Caco-2 (cell line): ENCODE measurements around the gene ZDHHC14. TPM values are rescaled to one million over a fixed set of nuclear protein-coding genes. Genes with fewer than 3 reads are reported as not detected.

Experiments used
- BruUV-seq: library from RNA; stranded (reverse); fragments of 400-500 nt; replicated peaks from 2 replicates; lab custom pipeline; 2021; lab: Mats Ljungman, UMichigan
- CTCF ChIA-PET: fragments of 300-600 bp; sonication (Branson Sonifier 250); formaldehyde crosslinking; loops from one replicate; lab custom pipeline; 2022; ENCODE audit warnings: antibody characterized with exemption; lab: Charles Lee
- POLR2A ChIA-PET: fragments of 300-600 bp; sonication (Branson Sonifier 250); formaldehyde crosslinking; loops from one replicate; lab custom pipeline; 2022; ENCODE audit warnings: antibody characterized with exemption; lab: Charles Lee
- DNase-seq, 2 experiments: peaks; one replicate each; pipeline versions ENCODE4 v3.0.0 to v3.0.0-alpha.2; 2020 to 2022
- H3K27me3 ChIP-seq: replicated peaks from 2 replicates; pipeline ENCODE4 v1.6.0; 2011; ENCODE audit warnings: low read length; ENCODE audit not compliant: control insufficient read depth, insufficient read depth
- H3K36me3 ChIP-seq: 2 replicates; pipeline ENCODE4 v1.5.1; 2011; ENCODE audit warnings: low read length; ENCODE audit not compliant: control insufficient read depth, insufficient read depth
- H3K4me1 ChIP-seq: fragments of 250-450 bp; sonication (Bioruptor Pico); 2 replicates; pipeline ENCODE4 v1.5.1; 2020; ENCODE audit warnings: mild to moderate bottlenecking
- H3K4me3 ChIP-seq: 2 replicates; pipeline ENCODE4 v1.5.1; 2011; ENCODE audit warnings: low read depth, mild to moderate bottlenecking, control low read depth, low read length
- H3K9me3 ChIP-seq: fragments of 250-450 bp; sonication (Bioruptor Pico); 2 replicates; pipeline ENCODE4 v1.5.1; 2020; ENCODE audit warnings: mild to moderate bottlenecking, moderate library complexity
- H3K27ac Mint-ChIP-seq: one replicate; pipeline ENCODE4 v1.8.0; 2022; ENCODE audit warnings: mixed read lengths; ENCODE audit not compliant: unreplicated experiment
- H3K27me3 Mint-ChIP-seq: one replicate; pipeline ENCODE4 v1.8.0; 2022; ENCODE audit warnings: mixed read lengths; ENCODE audit not compliant: insufficient read depth, unreplicated experiment
- H3K36me3 Mint-ChIP-seq: one replicate; pipeline ENCODE4 v1.8.0; 2022; ENCODE audit warnings: mild to moderate bottlenecking, mixed read lengths; ENCODE audit not compliant: insufficient read depth, unreplicated experiment
- H3K4me1 Mint-ChIP-seq: one replicate; pipeline ENCODE4 v1.8.0; 2022; ENCODE audit warnings: low read depth, mixed read lengths; ENCODE audit not compliant: unreplicated experiment
- H3K4me3 Mint-ChIP-seq: one replicate; pipeline ENCODE4 v1.8.0; 2022; ENCODE audit warnings: mild to moderate bottlenecking, moderate library complexity, mixed read lengths; ENCODE audit not compliant: unreplicated experiment
- H3K9me3 Mint-ChIP-seq: one replicate; pipeline ENCODE4 v1.8.0; 2022; ENCODE audit warnings: mixed read lengths; ENCODE audit not compliant: unreplicated experiment
- CTCF ChIP-seq, 2 experiments: fragments of 200-600 bp in 1 of 2; IDR thresholded peaks; 1 replicate in 1 of 2; 2 replicates in 1 of 2; pipeline versions ENCODE4 v1.5.1 to v1.8.0; 2011 to 2022; ENCODE audit warnings: antibody characterized with exemption in 1 of 2, control low read depth in 1 of 2, inconsistent platforms in 1 of 2, low read depth in 1 of 2, low read length in 1 of 2, mild to moderate bottlenecking in 1 of 2, moderate library complexity in 1 of 2; ENCODE audit not compliant: insufficient read depth in 1 of 2, severe bottlenecking in 1 of 2, unreplicated experiment in 1 of 2
- intact Hi-C: fragments of 100-400 bp; cut with micrococcal nuclease; formaldehyde crosslinking; loops from one replicate; pipeline ENCODE4 v1.10.0; 2022; ENCODE audit not compliant: unreplicated experiment
- total RNA-seq: library from RNA; stranded (reverse); gene quantifications from 2 replicates; pipeline ENCODE4 v1.2.3, GENCODE V29; 2022

Gene ZDHHC14
- total RNA-seq, 1 experiment from 2014 or later, result 22.1 TPM

- DNase-seq, result no peak
- Histone ChIP-seq H3K4me3 (no peak overlapping the region), H3K9me3 (no peaks in the 10 kb centered on the region), H3K4me1 (no peaks in the 10 kb centered on the region; the same call in 1 of the 2 replicates), H3K36me3 (no peaks in the 10 kb centered on the region), H3K27me3 (no peaks in the 10 kb centered on the region)
- Mint-ChIP-seq H3K27ac (no peak overlapping the region), H3K27me3 (no peaks in the 10 kb centered on the region), H3K4me1 (peaks cover 6% of the 10 kb centered on the region), H3K4me3 (no peak overlapping the region), H3K9me3 (no peaks in the 10 kb centered on the region), H3K36me3 (no peaks in the 10 kb centered on the region)
- ChIA-PET POLR2A (no interaction called here), CTCF (no interaction called here)
- intact Hi-C loops, result no loop called here
- no peak for TF ChIP-seq CTCF (IDR thresholded peaks at IDR 0.05; ENCODE audit: insufficient read depth in 1 of 2, low read depth in 1 of 2, low read length in 1 of 2, severe bottlenecking in 1 of 2, unreplicated experiment in 1 of 2)
- BruUV-seq, result no TSS peak
These were observed 90.2 kb downstream of the ZDHHC14 start for GRCh38 chr6:157471077-157471686.

- H3K9me3 Mint-ChIP-seq, result no peaks in the 10 kb centered on the region
- CTCF ChIA-PET, result no interaction called here
- no peaks in the 10 kb centered on the region for H3K27me3 Mint-ChIP-seq
- Histone ChIP-seq H3K9me3 (no peaks in the 10 kb centered on the region), H3K4me3 (no peak overlapping the region), H3K36me3 (no peaks in the 10 kb centered on the region), H3K27me3 (no peaks in the 10 kb centered on the region), H3K4me1 (no peaks in the 10 kb centered on the region; the same call in 1 of the 2 replicates)
- peaks cover 6% of the 10 kb centered on the region for H3K4me1 Mint-ChIP-seq
- no peak overlapping the region for H3K4me3 Mint-ChIP-seq
- no peak for DNase-seq
- POLR2A ChIA-PET, result no interaction called here
- no peaks in the 10 kb centered on the region for H3K36me3 Mint-ChIP-seq
- no TSS peak for BruUV-seq
- TF ChIP-seq CTCF (IDR thresholded peaks at IDR 0.05; ENCODE audit: insufficient read depth in 1 of 2, low read depth in 1 of 2, low read length in 1 of 2, severe bottlenecking in 1 of 2, unreplicated experiment in 1 of 2), result no peak
- intact Hi-C loops, result no loop called here
- H3K27ac Mint-ChIP-seq, result no peak overlapping the region
These were observed 91.1 kb downstream of the ZDHHC14 start for GRCh38 chr6:157471895-157472686.

GRCh38 chr6:157476797-157477196 lies 95.8 kb downstream of the ZDHHC14 start:
- intact Hi-C loops, result no loop called here
- Histone ChIP-seq H3K36me3 (no peaks in the 10 kb centered on the region), H3K27me3 (no peaks in the 10 kb centered on the region), H3K4me3 (no peak overlapping the region), H3K9me3 (no peaks in the 10 kb centered on the region), H3K4me1 (no peaks in the 10 kb centered on the region)
- CTCF ChIA-PET, result interaction anchor here (0.6 kb wide), 1 partner anchor 545 kb away, joined by 12 read pairs; no protein-coding TSS in a partner anchor
- TF ChIP-seq CTCF (IDR thresholded peaks at IDR 0.05; ENCODE audit: insufficient read depth in 1 of 2, low read depth in 1 of 2, low read length in 1 of 2, severe bottlenecking in 1 of 2, unreplicated experiment in 1 of 2), result no peak
- DNase-seq, result no peak
- Mint-ChIP-seq H3K27me3 (no peaks in the 10 kb centered on the region), H3K27ac (no peak overlapping the region), H3K9me3 (no peaks in the 10 kb centered on the region), H3K36me3 (no peaks in the 10 kb centered on the region), H3K4me3 (no peak overlapping the region), H3K4me1 (peaks cover 6% of the 10 kb centered on the region)
- BruUV-seq, result no TSS peak
- POLR2A ChIA-PET, result no interaction called here
